DOHH2 (cell line): Measurements from ENCODE around the gene PRPF31.

Experiments
- H3F3A ChIP-seq: fragments of 200-600 bp; sonication (generic), shearing (Covaris generic); 2 replicates; pipeline ENCODE4 v1.6.0; 2016; ENCODE audit warnings: antibody characterized with exemption, mild to moderate bottlenecking; ENCODE audit not compliant: control insufficient read depth, insufficient read depth
- H3K27ac ChIP-seq: fragments of 200-600 bp; sonication (generic); 2 replicates; pipeline ENCODE4 v1.5.1; 2014; ENCODE audit warnings: low read depth, mild to moderate bottlenecking, low read length, moderate library complexity
- H3K27me3 ChIP-seq: fragments of 200-600 bp; sonication (generic); 2 replicates; pipeline ENCODE4 v1.6.1; 2014; ENCODE audit warnings: mild to moderate bottlenecking, low read length, mixed read lengths; ENCODE audit not compliant: control insufficient read depth
- H3K36me3 ChIP-seq: fragments of 200-600 bp; sonication (generic); 2 replicates; pipeline ENCODE4 v1.6.1; 2014; ENCODE audit warnings: mild to moderate bottlenecking, low read length, moderate library complexity, mixed read lengths; ENCODE audit not compliant: control insufficient read depth
- H3K4me1 ChIP-seq: fragments of 200-600 bp; sonication (generic); 2 replicates; pipeline ENCODE4 v1.6.1; 2014; ENCODE audit warnings: mild to moderate bottlenecking, low read length, mixed read lengths; ENCODE audit not compliant: control insufficient read depth
- H3K4me2 ChIP-seq: fragments of 200-600 bp; sonication (generic); 2 replicates; pipeline ENCODE4 v1.6.0; 2014; ENCODE audit warnings: mild to moderate bottlenecking, low read length, moderate library complexity
- H3K4me3 ChIP-seq: fragments of 200-600 bp; sonication (generic); 2 replicates; pipeline ENCODE4 v1.5.1; 2014; ENCODE audit warnings: mild to moderate bottlenecking, low read length, mixed read lengths
- H3K79me2 ChIP-seq: fragments of 200-600 bp; sonication (generic); 2 replicates; pipeline ENCODE4 v1.6.1; 2014; ENCODE audit warnings: mild to moderate bottlenecking, low read length, mixed read lengths; ENCODE audit not compliant: control insufficient read depth
- H3K9me2 ChIP-seq: fragments of 200-600 bp; sonication (generic); replicated peaks from 2 replicates; pipeline ENCODE4 v1.6.1; 2014; ENCODE audit warnings: mild to moderate bottlenecking, low read length, mixed read lengths; ENCODE audit not compliant: control insufficient read depth
- H3K9me3 ChIP-seq: fragments of 200-600 bp; sonication (generic); 2 replicates; pipeline ENCODE4 v1.6.1; 2014; ENCODE audit warnings: antibody characterized with exemption, low read length, mixed read lengths; ENCODE audit not compliant: control insufficient read depth, insufficient read depth
- H4K20me1 ChIP-seq: fragments of 200-600 bp; sonication (generic); 2 replicates; pipeline ENCODE4 v1.6.0; 2014; ENCODE audit warnings: low read depth, mild to moderate bottlenecking, antibody characterized with exemption, low read length, moderate library complexity; ENCODE audit not compliant: control insufficient read depth, insufficient read depth
- CTCF ChIP-seq: fragments of 200-600 bp; sonication (generic); IDR thresholded peaks from one replicate; pipeline ENCODE4 v1.5.1; 2014; ENCODE audit warnings: antibody characterized with exemption, mild to moderate bottlenecking, low read depth, low read length; ENCODE audit not compliant: poor library complexity, severe bottlenecking
- EZH2phosphoT487 ChIP-seq: fragments of 200-600 bp; sonication (generic); IDR thresholded peaks from 2 replicates; pipeline ENCODE4 v1.6.1; 2017; ENCODE audit warnings: borderline replicate concordance, mild to moderate bottlenecking, antibody characterized with exemption, low read length, moderate library complexity, mixed read lengths

Gene PRPF31

GRCh38 chr19:54180691-54181091 is 65.1 kb downstream of the PRPF31 start:
- Histone ChIP-seq H3K36me3 (peaks cover 11% of the 10 kb centered on the region; the same call in 1 of the 2 replicates), H3K27me3 (no peaks in the 10 kb centered on the region), H3K9me2 (no peaks in the 10 kb centered on the region), H3K9me3 (no peaks in the 10 kb centered on the region), H4K20me1 (0 out of 2 replicates have a peak, but pooled peaks cover 8% of the 10 kb centered on the region), H3K4me2 (no peak overlapping the region), H3K27ac (no peak overlapping the region), H3F3A (peaks cover 6% of the 10 kb centered on the region; the same call in 1 of the 2 replicates), H3K4me1 (peaks cover 13% of the 10 kb centered on the region), H3K4me3 (no peak overlapping the region), H3K79me2 (no peaks in the 10 kb centered on the region)
- TF ChIP-seq EZH2phosphoT487 (no peak), CTCF (no peak)
